NCI-H2029 treated with DMSO at 0.1 percent for 48 hours (cell line): Measurements from ENCODE around the gene NR6A1.
"Not testable (repeated sequence)": the region's sequence is repeated elsewhere in the genome, so short reads cannot be mapped to it uniquely, and the experiment has no call there.

Experiments used
- DNase-seq: peaks from one replicate; lab custom pipeline; 2025; lab: John Stamatoyannopoulos, UW

NR6A1 gene

DNA sequence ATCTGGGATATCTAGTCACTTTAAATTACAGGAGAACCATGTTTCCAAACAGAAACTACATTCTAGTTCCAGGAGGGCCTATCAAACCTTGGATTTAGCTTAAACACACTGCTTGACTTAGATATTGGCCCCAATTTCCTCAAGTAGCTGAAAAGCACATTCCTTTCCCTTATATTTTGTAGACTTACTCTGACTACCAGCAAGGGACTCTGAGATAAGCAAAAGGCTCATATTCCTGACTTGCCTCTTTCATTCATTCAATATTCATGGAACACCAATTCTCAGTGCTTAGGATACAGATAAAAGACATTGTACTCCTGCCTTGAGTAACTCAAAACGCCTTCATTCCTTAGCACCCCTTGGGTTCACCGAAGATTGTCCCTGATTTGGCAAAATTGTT lies 11.8 kb downstream of the NR6A1 start:
- DNase-seq: no peak

DNA sequence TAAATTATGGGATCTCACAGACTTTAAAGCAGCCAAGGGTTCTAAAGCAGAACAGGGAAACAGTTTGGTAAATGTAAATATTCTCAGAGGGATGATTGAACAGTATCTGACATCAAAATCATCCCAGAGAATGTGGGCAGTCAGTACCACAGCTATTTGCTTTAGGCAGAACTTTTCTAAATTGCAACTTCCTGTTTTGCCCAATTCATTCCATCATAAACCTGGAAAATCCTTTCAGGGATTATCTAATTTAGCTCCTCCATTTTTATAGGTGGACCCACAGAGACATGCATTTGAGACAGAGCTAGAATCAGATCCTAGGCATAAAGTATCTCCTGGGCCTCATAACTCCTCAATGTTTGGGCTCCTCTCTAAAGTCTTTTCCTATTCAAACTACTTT lies 12.4 kb downstream of the NR6A1 start:
- no peak for DNase-seq

DNA sequence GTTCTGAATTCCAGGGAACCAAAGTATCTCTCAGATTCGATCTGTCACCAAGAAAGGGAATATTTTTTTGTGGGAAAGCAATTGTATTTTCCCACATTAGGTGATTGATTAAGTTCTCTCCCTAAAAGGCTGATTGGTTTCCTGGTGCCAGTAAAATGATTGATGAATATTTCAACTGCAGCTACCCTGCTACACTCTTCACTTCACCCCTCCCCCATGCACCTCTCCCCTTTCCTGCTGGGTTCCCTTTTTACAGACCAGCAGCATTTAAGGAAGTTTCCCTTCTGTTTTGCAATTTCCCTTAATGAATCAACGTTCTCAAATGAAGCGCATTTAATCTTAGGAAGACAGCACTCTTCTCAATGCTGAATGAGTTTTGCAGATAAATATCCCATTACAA lies 13.1 kb downstream of the NR6A1 start:
- DNase-seq: no peak

DNA sequence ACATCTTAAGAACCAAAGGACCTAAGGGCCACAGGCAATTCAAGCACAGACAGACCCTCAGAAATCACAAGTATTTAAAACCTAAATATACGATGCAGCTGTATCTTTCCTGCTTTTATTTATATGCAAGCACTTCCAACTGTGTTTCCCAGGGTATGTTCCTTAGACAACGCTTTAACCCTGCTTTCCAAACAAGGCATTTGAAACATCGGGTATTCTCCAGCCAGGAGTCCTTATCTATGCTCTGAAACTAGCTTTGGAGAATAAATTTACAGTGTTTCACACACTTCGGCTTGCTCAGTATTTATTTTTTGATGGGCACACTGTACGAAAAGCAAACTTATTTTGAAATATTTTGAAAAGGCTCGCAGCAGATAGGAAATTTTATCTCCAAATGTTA lies 13.5 kb downstream of the NR6A1 start:
- DNase-seq: no peak

DNA sequence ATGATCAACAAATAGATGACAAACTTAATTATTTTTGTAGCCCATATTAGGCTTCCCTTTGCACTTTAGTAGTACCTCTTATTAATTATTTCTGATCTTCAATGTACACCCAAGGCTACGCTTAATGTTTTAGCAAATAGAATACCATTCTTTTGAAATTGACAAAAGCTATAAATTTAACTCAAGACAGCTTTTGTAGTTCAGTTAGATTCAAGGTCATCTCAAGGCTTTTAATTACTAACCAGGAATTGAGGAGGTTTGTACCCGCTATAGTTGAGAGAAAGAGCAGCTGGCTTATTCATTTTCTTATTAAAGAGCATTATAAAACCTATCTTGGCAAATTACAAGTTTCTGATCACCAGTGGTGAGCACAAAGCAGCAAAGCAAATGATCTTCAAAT lies 15.1 kb downstream of the NR6A1 start:
- DNase-seq: no peak

DNA sequence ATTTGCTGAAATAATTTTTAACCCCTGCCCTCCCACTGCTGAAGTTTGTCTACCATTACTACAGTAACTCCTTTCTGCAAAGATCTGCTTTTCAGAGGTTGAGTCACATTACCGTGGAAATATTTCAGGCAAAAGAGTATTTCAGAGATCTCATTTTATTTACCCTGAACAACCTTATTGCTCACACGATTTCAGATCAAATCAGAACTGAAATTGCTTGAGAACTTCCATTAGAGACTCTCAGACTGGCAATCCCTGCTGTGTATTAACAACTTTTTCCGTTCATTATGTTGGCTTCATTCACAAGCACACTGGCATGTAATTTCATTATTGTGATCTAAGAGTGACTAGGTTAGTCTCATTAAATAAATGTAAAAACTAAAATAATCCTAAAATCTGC lies 16.1 kb downstream of the NR6A1 start:
- no peak for DNase-seq

DNA sequence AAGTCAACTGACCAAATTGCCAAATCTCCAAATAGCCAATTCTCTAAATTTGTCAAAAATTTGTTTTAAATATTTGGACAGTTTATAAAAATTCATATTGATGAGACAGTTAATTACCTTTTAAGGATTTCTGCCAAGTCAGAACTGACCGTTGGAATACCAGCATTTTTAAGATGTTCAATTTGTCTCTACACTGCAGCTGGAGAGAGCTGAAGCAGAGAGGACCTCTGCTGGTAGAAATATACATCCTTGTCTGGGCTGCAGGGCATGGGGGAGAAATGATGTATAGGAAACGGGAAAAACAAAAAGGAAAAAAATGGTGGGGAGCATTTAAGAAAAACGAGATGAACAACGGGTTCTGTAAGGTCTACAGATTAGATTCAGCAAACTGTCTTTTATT lies 16.8 kb downstream of the NR6A1 start:
- DNase-seq: no peak

DNA sequence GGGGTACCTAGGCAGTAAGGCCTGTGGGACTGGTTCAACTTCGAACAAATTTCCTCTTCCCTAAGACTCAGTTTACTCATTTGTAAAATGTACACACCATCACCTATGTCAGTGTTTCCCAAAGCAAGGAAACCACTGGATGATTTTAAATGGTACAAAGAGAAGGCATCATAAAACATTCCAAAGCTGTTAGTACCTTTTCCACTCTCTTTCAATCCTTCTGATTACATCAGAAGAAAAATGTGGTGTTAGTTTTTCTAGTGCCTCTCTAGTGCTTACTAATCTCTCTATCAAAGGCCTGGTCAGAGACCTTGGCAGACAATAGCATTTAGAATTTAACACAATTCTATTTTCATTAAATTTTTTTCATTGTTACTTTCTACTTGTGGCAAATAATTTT lies 18.1 kb downstream of the NR6A1 start:
- DNase-seq: no peak

DNA sequence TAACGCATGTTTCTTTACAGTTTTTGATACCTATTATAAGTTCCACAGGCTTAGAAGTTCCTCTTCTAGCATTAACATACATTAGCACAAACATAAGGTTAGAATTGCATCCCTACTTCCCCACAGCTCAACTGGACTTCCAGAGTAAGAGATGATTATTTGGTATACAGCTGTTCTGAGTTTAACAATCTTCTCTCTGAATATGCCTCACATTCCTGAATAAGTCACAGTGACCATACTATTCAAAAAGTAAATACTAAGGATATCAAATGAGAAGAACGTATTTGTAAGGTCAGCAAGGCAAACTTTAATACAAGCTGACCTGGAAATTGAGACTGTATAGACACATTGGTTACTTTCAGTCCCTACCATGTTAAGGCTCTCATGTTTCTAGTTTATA lies 21.3 kb downstream of the NR6A1 start:
- no peak for DNase-seq

DNA sequence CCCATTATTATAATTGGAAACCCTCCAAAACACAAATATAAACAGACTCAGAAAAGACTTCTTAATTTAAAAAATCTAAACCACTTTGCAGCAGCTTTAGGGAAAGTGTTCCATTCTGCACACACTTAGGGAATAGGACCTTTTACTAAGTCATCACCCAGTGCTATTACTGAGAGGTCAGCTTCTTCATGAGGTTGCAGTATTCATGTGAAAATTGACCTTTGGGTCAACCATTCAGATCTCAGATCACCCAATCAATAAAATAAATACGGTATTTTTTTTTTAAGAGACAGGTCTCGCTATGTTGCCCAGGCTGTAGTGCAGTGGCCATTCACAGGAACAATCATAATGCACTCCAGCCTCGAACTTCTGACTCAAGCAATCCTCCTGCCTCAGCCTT lies 21.8 kb downstream of the NR6A1 start:
- DNase-seq: no peak

DNA sequence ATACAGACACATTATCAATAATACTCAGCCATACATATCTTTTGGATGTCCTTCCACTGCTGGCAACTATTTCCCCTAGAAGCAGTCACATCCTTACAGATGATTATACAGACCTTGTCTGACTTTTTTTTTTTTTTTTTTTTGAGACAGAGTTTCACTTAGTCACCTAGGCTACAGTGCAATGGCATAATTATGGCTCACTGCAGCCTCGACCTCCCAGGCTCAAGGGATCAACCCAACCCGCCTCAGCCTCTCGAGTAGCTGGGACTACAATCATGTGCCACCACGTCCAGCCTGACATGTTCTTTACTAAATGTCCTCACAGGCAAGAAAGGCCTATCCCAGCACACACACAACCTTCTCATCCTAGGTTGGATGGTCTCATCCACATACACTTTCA lies 24.0 kb downstream of the NR6A1 start:
- DNase-seq: no peak

DNA sequence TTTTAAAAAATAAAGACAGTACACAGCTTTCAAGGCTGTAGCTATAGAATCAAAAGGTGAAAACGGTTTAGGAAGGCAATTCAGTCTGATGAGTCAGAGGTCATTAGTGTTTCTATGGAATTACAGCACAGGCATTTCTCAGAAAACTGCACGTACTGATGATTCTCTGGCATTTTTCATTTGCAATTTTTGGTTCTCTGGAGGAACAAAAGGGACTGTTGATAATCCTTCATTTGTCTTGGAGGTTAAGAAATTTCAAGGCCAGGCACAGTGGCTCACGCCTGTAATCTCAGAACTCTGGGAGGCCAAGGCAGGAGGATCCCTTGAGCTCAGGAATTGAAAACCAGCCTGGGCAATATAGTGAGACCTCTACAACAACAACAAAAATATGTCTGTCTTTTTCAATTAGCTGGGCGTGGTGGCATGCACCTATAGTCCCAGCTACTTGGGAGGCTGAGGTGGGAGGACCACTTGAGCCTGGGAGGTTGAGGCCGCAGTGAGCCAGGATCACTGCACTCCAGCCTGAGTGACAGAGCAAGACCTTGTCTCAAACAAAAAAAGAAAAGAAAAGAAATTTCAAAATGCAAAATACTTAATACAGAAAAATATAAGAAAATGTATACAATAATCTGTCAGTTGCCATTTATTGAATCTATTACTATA lies 27.3 kb downstream of the NR6A1 start:
- no peak for DNase-seq

DNA sequence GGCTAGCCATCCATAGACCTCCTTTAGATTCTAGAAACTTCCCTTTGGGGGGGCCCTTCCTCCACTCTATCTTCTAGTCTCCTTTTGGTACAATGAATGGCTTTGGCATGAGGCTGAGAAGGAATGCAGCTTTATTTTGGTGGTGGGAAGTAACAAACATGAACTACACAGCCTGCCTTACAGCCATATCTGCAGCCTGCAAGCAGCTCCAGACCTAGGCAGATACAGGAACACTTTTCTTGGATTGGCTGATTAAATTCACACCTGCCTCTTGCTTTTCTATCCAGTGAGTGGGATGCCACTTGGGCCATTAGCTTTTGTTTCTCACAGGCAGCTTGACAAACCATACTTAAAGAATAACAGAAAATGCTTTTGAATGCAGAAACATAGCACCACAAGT lies 28.2 kb downstream of the NR6A1 start:
- DNase-seq: no peak

DNA sequence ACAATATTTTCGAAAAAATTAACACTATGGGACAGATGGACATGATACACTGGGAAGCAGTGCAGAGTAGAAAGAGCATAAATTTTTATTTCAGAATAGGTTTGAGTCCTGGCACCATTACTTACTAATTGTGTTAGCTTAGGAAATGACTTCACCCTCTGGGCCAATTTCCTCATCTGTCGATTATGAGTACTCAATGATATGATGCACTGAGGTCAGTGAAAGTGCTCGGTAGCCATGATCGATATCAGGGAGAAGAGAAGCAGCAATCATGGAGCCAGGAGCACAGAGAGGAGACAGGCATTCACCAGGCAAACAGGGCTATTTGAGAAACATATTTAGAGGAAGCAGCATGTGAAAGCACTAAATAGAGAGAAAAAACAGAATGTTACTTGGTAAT lies 29.4 kb downstream of the NR6A1 start:
- no peak for DNase-seq

DNA sequence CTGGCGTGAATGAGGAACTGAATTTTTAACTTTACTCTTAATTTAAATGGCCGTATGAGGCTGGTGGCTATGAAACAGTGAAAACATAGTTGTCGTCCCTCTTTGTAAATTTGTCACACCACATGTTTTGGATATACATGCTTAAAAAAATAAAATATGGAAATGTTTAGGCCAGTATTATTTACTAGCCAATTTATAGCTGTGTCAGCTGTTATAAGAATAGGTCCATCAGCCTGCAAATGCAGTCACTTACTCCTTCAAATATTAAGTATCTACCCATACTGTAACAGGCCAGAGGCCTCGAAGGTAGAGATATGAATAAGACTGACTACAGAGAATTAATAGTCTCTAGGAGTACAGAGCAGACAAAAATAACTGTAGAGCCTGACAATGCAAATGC lies 30.0 kb downstream of the NR6A1 start:
- DNase-seq: no peak

DNA sequence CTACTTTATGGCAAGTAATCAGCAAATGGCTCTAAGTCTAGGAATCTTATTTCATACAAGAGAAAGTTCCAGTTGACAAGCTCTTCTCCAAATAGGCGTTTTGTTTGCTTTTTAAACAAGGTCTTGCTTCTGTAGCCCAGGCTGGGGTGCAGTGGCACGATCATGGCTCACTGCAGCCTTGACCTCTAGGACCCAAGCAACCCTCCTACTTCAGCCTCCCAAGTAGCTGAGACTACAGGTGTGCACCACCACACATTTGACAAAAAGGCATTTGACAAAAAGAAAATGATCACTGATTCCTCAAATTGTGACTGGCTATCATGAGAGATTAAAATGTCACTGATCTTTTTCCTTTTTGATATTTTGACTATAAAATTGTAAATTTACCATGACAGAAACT lies 31.8 kb downstream of the NR6A1 start:
- no peak for DNase-seq

DNA sequence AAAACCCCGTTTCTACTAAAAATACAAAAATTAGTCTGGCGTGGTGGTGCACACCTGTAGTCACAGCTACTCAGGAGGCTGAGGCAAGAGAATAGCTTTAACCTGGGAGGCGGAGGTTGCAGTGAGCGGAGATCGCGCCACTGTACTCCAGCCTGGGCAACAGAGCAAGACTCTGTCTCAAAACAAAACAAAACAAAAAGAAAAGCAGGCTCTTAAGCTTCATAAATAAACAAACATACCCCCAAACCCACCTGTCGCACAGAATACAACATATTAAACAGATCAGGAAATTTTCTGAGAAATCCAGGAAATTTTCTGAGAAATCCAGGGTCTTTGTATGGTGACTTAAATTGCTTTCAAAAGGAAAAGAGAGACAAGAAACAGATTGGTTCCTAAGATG lies 33.0 kb downstream of the NR6A1 start:
- DNase-seq: not testable (repeated sequence)

DNA sequence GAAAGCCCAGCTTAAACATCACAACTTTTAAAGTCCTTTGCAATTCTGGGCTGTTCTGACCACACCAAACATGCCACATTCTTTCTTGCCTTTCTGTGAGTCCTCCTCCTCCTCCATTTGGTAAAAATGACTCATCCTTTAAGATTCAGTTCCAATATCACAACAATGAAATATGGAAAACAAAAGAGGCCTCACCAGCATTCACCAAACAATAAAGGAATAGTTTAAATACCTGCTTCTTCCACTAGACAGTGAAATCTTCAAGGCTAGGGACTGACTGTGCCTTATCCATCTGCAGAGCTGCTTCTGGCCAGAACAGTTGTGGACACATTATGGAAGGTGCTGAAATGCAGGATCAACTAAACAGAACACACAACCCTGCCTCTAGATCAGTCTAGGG lies 36.0 kb downstream of the NR6A1 start:
- DNase-seq: no peak

DNA sequence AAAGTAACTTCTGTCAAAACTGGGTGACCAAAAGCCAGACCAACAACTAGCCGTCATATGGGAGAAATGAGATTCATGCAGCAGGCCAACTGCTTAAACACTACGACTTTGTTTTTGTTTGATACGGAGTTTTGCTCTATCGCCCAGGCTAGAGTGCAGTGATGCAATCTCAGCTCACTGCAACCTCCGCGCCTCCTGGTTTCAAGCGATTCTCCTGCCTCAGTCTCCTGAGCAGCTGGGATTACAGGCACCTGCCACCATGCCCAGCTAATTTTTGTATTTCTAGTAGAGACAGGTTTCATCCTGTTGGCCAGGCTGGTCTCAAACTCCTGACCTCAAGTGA lies 36.4 kb downstream of the NR6A1 start:
- DNase-seq: not testable (repeated sequence)

DNA sequence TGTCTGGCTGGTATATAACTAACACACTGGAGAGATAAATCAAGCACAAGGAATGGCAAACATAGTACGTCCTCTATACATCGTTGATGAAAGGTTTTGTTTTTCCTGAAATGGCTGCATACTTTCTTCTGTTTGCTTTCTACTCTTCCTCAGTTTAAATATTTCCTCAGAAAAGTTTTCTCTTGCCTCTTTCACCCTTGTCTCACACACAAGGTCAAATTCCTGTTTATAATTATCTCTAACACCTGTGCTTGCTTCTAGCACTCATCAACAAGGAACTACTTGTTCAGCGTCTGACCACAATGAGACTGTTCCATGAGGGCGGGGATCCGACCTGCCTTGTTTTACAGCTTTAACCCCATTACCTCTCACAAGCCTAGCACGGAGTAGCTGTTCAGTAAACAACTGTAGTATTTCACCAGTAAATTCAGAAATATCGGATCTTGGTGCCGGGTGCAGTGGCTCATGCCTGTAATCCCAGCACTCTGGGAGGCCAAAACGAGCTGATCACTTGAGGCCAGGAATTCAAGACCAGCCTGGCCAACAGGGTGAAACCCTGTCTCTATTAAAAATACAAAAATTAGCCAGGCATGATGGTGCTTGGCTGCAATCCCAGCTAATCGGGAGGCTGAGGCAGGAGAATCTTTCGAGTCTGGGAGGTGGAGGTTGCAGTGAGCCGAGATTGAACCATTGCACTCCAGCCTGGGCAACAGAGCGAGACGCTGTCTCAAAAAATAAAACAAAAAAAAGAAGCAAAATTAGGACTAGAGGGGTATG lies 37.0 kb downstream of the NR6A1 start:
- peak; percentile 63 for DNase-seq

DNA sequence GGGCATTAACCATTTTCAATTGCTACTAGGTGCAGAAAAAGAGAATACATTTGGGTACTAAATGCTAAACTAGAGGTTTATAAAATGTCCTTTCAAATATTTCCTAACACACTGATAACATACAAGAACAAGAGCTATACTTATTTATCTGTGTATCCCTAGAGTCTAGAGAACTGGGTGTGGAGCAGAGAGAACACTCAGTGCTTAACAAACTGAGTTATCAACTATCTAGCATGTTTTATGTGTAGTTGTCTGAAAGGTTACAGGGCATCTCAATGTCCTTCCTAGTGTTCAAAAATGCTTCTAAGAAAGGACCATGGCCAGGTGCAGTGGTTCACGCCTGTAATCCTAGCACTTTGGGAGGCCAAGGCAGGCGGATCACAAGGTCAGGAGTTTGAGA lies 40.3 kb downstream of the NR6A1 start:
- DNase-seq: no peak

DNA sequence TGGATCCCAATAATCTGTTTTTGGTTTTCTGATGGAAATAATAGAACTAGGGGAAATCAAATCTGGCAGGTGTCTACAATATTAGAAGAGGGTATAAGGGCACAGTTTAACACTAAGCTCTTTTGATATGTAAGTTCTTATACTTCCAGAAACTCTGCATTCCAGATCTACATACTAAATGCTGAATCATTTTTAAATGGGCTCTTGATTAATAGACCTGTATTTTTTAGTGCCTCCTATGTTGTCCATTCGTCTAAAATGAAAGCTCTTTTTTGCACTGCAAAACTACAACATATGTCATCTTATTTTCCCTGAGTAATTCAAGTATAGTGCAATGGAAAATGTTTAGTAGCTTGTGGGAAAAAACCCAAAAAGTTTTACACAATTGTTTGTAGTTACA lies 44.2 kb downstream of the NR6A1 start:
- no peak for DNase-seq

DNA sequence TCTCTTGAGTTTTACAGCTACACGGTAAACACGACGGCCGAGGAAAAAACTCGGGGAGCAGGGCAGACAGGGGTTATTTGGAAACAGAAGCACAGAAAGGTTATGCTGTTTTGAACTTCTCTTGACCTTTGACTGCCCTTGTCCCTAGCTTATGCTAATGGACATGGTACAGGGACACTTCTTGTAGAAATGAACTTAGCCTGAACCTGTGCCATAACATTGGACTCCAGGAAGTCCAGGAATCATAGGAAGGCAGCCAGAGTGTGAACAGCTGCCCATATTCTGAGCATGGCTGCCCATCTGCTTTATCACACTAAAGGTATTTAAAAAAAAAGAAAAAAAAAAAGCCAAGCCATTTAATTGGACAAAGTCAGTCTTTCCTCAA lies 46.1 kb downstream of the NR6A1 start:
- no peak for DNase-seq

DNA sequence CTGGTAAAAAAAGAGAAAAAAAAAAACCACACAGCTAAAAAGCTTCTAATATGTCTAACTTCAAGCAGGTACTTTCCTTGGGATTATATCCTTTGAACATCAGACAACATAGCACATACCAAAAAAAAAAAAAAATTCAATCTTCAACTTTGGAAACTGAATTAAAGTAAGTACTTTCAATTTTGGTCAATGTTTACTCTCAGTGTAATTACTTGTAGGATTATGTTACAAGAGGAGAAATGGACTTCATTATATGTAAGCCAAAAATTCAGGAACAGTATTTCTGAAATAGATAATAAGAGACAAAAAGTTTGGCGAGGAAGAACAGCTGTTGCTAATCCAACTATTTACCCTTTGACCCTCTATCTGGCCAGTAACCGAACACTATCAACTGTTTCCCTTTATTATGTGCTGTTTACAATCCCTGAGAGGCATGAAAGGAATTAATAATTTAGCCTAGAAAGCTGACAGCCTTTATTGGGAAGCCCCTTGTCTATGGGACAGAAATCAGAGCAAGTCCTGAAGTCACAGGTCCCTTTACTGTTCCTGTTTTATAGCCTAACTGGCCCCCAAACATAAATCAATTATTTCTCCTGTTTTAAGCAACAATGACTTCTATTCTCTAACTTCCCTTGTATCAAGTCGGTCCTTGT lies 46.6 kb downstream of the NR6A1 start:
- no peak for DNase-seq
